Lower leg skin (tissue), 3 donors: ENCODE results near the gene ALG12.

Source experiments
- CTCF ChIP-seq, 3 donors: fragments of 450-650 bp; IDR thresholded peaks; one replicate each; pipeline ENCODE4 v1.5.1; 2016; ENCODE audit warnings: antibody characterized with exemption in 3 of 3, mild to moderate bottlenecking in 3 of 3, moderate library complexity in 2 of 3
- POLR2A ChIP-seq, 2 donors: fragments of 450-650 bp; IDR thresholded peaks; one replicate each; pipeline ENCODE4 v1.6.1; 2016 to 2017; ENCODE audit warnings: antibody characterized with exemption in 2 of 2, mild to moderate bottlenecking in 1 of 2, moderate library complexity in 1 of 2

DNA sequence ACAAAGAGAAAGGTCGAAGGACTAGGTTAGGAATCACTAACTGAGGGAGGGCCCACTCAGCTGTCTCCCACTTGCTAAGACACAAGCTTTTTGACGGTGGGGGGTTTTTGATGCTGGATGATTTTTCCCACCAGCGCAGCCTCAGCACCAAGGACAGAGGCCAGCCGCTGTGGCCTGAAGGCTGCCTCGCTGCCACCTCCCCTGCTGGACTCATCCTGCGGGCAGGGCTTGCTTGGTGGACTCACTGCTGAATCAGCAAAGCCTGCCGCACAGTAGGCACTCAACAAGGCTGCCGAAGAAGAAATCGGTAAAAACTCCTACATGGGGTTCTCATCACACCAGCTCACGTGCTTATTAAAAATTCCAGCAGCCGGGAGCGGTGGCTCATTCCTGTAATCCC, 2.6 kb downstream of the ALG12 start:
- TF ChIP-seq CTCF (IDR thresholded peaks at IDR 0.05) = no peak
- TF ChIP-seq POLR2A (IDR thresholded peaks at IDR 0.05) = no peak
